Cerebellar cortex (tissue), 1 donor: ENCODE measurements around the gene CHCHD10.
A peak's percentile ranks its signal among the peaks of the same experiment; 100 is the strongest.

Source experiments
- DNase-seq: peaks from one replicate; pipeline ENCODE4 v3.0.0-alpha.2; 2015; ENCODE audit warnings: low spot score

CHCHD10 gene

DNA sequence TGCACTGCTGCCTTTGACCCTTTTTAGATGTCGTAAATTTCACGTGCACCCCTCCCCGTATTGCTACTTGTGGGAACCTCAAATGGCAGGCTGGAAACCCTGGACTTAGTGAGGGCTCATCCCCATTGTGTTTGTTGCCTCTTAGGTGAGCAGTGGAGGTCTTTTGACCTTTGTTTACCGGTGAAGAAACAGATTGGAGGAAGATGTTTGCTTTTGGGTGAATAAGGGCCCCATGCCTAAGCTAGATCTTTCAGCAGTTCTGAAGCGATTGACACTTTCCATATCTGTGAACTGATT lies 19.8 kb upstream of the CHCHD10 start:
- DNase-seq: no peak

DNA sequence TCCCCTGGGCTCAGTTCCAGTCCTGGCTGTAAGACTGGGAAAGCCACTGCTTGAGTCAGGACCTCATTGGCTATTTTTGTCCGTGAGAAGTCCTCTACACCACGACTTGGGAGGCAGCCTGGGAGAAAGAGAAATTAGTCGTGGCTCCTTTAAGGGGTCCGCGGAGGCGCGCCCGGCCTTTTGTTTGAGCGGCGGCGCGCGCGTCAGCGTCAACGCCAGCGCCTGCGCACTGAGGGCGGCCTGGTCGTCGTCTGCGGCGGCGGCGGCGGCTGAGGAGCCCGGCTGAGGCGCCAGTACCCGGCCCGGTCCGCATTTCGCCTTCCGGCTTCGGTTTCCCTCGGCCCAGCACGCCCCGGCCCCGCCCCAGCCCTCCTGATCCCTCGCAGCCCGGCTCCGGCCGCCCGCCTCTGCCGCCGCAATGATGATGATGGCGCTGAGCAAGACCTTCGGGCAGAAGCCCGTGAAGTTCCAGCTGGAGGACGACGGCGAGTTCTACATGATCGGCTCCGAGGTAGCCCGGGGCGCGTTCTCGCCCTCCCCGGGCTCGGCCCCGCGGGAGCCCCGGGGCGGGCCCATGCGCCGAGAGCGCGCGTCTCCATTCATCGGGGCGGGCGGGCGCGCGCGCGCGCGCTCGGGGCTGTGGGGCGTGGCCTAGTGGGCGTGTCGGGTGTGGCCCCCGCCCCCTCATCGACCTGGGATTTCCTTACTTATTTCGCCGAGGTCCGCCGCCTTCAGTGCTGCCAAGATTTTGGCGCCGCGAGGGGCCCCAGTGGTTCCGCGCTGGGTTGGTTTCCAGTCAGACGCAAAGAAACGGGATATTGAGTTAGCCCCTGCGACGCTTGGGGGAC lies 19.2 kb upstream of the CHCHD10 start, which contains the start of gene SMARCB1:
Gene SMARCB1 (plus strand): TSS at position 215 of the 848 bp plus-strand sequence. CDS start 204 bp downstream, at position 419.
- DNase-seq: peak; percentile 81

DNA sequence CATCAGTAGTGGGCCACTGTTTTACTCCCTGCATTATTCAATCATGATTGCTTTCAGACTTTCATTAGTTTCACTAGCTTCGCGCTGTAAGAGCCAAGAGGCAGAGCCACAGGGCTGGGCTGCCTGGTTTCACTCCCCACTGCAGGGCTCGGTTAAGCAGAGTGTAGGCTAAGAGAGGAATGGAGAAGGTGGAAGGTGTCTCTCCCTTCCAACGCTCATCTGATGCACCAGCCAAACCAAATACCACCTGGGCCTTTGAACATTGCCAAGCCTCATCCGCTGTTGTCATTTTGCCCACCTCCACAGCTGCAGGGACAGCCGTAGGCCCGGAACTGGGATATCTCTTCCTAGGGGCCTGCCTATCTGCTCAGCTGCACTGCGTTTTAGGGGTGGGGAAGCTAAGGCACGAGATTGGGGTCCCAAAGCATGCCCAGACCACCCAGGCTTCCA lies 18.5 kb upstream of the CHCHD10 start:
- no peak for DNase-seq

DNA sequence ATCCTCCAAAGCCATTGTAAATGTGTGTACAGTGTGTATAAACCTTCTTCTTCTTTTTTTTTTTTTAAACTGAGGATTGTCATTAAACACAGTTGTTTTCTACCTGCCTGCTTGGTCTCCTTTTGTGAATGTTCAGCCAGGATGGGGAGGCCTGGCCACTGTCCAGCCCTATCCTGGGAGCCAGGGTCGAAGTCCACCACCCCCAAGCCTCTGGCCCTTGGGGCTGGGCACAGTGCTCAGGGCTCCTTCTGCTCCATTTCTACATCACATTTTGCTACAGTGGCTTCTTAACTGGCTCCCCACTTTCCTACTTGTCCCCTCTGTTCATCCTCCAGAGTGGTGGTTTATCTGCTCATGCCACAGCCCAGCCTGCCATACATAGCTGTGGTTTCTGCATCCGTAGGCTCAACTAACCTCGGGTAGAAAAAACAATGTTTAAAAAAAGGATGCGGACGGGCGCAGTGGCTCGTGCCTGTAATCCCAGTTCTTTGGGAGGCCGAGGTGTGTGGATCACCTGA lies 16.5 kb upstream of the CHCHD10 start:
- DNase-seq: no peak

DNA sequence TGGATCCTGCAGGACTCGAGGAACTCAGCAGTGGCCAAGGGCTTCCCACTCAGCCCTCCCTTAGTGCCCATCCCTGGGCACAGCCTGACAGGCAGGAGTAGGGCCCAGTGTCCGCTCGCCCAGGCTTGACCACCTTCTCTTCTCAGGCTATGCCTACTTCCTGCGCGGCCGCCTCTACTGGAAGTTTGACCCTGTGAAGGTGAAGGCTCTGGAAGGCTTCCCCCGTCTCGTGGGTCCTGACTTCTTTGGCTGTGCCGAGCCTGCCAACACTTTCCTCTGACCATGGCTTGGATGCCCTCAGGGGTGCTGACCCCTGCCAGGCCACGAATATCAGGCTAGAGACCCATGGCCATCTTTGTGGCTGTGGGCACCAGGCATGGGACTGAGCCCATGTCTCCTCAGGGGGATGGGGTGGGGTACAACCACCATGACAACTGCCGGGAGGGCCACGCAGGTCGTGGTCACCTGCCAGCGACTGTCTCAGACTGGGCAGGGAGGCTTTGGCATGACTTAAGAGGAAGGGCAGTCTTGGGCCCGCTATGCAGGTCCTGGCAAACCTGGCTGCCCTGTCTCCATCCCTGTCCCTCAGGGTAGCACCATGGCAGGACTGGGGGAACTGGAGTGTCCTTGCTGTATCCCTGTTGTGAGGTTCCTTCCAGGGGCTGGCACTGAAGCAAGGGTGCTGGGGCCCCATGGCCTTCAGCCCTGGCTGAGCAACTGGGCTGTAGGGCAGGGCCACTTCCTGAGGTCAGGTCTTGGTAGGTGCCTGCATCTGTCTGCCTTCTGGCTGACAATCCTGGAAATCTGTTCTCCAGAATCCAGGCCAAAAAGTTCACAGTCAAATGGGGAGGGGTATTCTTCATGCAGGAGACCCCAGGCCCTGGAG lies 15.7 kb upstream of the CHCHD10 start:
- no peak for DNase-seq

DNA sequence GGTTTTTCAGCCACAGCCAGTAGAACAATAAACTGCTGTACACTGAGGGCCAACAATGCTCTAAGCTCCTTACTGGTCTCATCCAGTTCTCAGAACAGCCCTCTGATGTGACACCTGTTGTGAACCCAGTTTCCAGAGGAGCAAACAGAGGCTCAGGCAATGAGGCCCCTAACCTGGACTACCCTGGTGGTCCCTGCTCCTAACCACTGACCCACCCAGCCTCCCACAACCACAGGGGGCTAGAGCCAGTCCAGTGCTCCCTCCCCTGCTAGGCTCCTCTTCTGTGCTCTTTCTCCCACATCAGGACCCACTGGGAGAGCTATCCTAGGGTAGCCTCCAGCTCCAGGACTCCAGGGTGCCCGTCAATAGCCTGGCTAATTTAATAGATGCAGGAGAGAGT lies 14.9 kb upstream of the CHCHD10 start:
- no peak for DNase-seq

DNA sequence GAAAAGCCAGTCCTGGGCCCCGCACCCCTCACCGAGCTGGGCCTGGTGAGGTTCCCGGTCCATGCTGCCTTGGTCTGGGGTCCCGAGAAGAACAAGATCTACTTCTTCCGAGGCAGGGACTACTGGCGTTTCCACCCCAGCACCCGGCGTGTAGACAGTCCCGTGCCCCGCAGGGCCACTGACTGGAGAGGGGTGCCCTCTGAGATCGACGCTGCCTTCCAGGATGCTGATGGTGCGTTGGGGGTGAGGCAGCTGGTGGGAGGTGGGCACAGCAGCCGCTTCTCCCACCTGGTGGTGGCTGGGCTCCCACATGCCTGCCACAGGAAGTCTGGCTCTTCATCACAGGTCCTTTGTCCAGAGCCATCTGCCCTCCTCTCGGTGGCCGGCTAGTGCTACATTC lies 14.5 kb upstream of the CHCHD10 start:
- DNase-seq: no peak

DNA sequence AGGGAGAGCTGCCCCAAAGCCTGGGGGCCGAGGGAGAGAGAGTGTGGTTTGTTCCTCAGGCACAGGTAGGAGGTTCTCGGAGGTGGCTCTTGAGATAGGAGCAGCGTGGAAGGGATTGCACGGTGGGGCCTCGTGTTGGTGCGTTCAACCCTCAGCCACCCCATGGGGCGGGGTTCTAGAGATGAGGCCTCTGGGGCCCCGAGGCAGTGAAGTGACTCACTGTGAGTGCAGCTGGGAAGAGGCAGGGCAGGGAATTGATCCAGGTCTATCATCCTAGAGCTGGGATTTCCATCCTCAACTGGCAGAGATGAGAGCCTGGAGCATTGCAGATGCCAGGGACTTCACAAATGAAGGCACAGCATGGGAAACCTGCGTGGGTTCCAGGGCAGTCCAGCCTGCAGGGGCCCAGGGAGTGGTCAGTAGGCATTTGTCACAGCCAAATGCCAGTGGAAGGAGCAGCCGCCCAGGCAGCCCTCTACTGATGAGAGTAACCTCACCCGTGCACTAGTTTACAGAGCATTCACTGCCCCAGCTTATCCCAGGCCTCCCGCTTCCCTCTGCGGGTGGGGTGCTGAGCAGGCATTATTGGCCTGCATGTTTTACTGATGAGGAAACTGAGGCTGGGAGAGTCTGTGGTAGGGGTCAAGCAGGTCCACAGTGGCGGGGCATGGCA lies 13.9 kb upstream of the CHCHD10 start:
- no peak for DNase-seq

DNA sequence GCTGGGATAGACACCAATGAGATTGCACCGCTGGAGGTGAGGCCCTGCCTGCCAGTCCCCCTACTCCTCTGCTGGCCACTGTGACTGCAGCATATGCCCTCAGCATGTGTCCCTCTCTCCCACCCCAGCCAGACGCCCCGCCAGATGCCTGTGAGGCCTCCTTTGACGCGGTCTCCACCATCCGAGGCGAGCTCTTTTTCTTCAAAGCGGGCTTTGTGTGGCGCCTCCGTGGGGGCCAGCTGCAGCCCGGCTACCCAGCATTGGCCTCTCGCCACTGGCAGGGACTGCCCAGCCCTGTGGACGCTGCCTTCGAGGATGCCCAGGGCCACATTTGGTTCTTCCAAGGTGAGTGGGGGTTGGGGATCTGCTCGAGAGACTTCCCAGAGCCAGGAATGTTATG lies 13.3 kb upstream of the CHCHD10 start:
- no peak for DNase-seq

DNA sequence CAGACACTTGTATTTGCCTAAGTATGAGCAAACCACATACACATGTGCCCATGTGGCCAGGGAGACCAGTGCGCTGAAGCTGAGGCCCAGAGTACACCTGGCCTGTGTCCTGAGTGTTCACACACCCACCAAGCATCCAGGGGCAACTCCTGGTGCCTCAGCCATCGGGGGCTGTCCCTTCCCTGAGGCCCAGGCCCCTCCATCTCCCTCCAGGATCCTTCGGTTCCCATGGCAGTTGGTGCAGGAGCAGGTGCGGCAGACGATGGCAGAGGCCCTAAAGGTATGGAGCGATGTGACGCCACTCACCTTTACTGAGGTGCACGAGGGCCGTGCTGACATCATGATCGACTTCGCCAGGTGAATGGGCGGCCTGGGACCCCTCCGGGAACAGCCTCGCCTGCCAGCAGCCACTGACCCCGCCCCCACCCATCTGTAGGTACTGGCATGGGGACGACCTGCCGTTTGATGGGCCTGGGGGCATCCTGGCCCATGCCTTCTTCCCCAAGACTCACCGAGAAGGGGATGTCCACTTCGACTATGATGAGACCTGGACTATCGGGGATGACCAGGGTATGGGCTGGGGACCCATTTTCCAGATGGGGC lies 12.5 kb upstream of the CHCHD10 start:
- DNase-seq: no peak

DNA sequence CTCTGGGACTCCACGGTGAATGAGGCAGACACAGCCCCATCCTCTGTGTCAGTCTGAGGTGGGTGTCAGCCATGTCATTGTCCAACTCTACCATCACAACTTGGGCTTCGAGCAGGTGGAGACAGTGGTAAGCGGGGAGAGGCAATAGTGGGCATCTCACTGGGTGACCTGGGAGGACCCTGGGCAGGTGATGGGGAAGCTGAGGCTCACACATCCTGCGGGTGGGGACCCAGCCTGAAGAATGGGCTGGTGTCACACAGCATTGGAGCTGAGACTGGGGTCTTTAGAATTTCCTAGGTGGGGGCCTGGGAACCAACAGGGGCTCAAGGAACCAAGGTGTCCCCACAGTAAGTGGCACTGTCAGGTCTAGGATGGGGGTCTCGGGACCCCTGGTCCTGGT lies 12.0 kb upstream of the CHCHD10 start:
- DNase-seq: no peak

DNA sequence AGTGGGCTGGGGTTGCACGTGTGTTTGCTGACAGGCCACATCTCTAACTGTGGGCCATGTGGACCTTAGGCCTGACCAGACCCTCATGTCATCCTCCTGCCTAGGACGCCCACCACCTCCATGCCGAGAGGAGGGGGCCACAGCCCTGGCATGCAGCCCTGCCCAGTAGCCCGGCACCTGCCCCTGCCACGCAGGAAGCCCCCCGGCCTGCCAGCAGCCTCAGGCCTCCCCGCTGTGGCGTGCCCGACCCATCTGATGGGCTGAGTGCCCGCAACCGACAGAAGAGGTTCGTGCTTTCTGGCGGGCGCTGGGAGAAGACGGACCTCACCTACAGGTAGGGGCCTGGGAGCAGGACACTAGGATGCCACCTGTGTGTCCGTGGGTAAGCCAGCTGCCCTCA lies 11.3 kb upstream of the CHCHD10 start:
- no peak for DNase-seq

DNA sequence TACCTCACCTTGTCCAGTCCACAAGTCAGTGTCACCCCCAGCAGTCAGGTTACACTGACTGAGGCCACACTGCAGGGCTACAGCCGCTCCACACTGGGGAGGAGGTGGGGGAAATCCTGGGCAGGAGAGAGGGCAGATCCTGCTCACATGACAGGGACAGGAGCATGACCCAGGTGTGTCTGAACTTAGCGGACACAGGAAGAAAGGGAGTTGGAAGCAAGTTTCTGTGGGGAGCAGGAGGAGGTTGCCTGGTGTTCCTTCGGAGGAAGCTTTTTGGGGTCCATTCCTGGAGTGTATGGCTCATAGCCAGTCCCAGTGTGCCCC lies 10.8 kb upstream of the CHCHD10 start:
- no peak for DNase-seq

DNA sequence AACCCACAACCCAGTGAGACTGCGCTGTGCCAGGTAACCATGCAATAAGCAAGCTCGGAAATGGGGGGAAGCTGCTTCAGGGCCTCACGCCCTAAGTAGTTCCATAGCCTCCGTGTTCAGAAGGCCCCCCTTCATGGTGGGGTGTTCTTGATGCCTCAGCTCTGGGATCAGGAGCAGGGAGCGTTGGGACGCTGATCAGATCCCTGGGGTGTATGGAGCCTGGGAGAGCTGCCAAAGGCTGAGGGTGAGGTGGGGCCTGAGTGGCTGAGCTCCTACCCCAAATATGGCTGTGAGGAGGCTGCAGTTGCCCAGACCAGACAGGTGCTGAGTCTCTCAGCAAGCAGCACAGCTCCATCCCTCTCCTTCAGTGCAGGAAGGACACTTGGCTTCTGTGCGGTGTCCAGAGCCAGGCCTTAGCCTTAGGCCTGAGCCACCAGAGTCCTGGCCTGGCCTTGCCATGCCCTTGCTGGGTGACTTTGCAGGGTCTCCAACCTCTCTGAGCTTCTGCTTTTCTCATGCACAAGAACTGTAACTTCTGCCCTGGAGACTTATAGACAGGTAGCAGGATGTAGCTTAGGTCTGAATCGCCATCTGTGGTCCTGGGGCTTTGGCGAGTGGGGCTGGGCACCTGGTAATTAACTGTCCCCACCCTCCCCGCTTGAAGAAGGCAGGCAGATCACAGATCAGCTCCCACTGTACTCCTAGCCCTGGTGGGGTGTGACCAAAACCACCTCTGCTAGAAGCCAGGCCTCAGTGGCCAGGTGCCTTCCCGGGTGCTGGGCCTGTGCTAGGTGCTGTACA lies 10.2 kb upstream of the CHCHD10 start:
- DNase-seq: no peak

DNA sequence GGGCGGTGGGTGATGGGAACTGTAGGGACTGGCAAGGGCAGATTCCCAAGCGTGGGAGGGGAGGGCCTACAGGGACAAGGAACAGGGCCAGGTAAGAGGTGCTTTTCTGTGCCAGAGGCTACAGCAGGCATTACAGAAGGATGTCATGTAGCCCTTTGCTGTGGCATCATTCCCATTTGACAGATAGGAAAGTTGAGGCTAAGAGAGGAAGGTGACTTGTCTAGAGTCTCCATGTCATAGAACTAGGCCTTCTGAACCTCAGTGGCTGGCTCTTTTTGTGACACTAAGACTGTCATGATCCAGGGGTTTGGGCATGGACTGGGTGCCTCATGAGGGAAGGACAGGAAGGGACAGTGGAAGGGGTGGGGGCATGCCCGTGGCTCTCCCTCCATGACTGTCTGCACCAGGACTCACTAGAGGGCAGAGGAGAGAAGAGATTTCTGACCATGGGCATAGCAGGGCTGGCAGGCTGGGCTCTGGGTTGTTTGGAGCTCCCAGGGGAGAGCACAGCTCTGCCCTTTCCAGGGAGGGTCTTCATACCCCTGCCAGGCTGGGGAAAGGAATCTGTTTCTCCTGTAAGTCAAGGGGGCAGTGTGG lies 8.1 kb upstream of the CHCHD10 start:
- DNase-seq: no peak

DNA sequence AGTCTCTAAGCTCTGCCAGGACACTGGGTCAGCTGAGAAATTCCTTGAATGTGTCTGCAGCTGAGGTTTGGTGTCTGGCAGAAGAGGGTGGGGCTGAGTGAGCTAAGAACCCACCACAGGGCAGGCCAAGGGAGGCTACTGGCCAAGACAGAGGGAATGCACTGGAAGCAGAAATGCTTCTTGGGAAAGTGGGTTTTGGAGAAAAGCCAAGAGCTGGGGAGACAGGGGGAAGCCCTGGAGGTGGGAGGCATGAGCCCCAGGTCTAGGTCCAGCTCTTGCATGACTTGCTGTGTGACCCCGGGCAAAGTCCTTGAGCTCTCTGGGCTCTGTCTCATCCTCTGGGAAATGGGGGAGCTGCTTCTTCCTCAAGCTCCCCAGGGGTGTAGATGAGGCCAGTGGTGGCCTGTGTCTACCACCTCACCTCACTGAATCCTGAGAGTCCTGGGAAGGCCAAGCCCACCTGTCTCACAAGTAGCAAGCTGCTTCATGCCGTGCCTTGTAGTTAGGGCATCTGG lies 7.2 kb upstream of the CHCHD10 start:
- no peak for DNase-seq

DNA sequence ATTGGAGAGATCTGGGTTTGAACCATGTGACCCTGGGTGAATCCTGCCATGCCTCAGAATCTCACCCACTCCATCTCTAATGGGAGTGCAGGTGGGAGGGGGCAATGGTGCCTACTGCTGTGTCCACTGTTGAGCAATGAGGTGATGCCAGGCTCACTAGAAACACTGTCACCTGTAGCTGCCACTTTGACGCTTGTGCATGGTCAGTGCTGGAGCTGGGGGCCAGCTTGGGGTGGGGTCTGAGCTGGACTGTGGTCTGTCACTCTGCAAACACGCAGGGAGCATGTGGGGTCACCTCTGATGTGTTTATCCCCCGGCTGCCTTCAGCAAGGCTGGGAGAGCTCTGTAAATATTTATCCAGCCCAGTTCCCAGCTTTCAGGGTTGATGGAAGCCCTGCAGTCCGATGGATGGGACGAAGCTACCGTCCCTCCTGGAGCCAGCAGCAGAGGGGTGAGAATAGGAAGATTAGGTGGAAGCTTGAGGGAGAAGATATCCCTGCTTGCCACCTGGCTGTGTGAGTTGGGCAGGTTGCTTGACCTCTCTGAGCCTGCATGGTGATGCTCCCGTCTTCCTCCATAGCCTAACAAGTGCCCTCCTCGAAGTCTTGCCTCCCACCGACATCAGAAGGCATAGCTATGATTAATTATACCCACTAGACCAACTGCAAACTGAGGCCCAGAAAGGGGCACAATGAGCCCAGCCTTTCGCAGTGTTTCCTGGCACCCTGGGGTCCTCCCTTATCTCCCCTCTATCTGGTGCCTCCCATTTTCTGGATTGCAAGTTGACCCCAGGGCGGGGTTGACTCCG lies 6.5 kb upstream of the CHCHD10 start:
- no peak for DNase-seq

DNA sequence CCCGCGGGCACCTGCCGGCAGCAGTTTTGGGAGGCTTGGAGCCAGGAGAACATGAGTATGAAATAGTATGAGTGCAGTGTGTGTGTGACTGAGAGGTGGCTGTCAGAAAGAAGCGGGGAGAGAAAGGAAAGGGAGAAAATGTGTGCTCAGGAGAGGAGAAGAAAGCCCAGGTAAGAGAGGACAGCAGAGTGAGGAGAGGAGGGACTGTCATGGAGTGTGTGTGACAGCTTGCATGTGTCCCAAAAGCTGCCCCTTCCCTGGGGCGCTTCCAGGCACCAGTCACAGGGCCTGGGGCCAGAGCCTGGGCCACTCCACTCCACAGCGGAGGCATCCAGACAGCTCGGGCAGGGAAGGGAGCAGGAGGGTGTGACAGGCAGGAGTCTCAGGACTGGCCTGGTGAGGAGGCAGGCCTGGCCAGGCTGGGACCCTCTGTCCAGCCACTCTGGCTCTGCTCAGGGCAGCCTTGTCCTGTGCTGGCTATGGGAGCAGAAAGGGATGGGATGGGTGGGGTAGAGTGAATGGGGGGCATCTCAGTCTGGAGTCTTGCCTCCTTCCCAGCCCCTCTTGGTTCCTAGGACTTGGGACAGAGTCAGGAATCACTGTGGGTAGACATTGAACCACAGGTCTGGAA lies 5.8 kb upstream of the CHCHD10 start:
- peak; percentile 42 for DNase-seq
